ENCODE measurements around the gene NFIA. TPM values are rescaled to one million over a fixed set of nuclear protein-coding genes. Genes with fewer than 3 reads are reported as not detected.

Gene NFIA
- total and polyA plus RNA-seq, 9 of the 15 experiments (the other 6 are each of a cell fraction or from before 2014, with no cell fraction given), result 5.3 to 24.9 (median 9.8) TPM

GRCh38 chr1:61162520-61163258 lies 80.3 kb downstream of the NFIA start (continued):
- TF ChIP-seq CBFA2T3 (IDR thresholded peaks at IDR 0.05) (peak; percentile 84), ZNF740 (CRISPR knock-in tag; IDR thresholded peaks at IDR 0.05) (peak; percentile 41; the same call in 1 of the 2 replicates), ZNF740 (tag; IDR thresholded peaks at IDR 0.05) (no peak), POLR3G (IDR thresholded peaks at IDR 0.05; ENCODE audit: extremely low read depth, insufficient read length, insufficient replicate concordance) (no peak), ZNF197 (CRISPR knock-in tag; IDR thresholded peaks at IDR 0.05; ENCODE audit: low read depth) (0 out of 2 replicates have a peak, but pooled peaks have one; percentile 55), ZNF830 (CRISPR knock-in tag; IDR thresholded peaks at IDR 0.05) (no peak), TEAD4 (IDR thresholded peaks at IDR 0.05; ENCODE audit: low read length) (peak; percentile 69), TEAD4 (CRISPR knock-in tag; IDR thresholded peaks at IDR 0.05; ENCODE audit: borderline replicate concordance) (no peak), JUND (IDR thresholded peaks at IDR 0.05; ENCODE audit: borderline replicate concordance, low read depth, low read length) (0 out of 2 replicates have a peak, but pooled peaks have one; percentile 8), JUND (tag; IDR thresholded peaks at IDR 0.05; ENCODE audit: borderline replicate concordance, low read depth, low read length) (no peak; the same call in 2 of the 3 replicates), KDM2B (CRISPR knock-in tag; IDR thresholded peaks at IDR 0.05) (no peak), XRCC3 (IDR thresholded peaks at IDR 0.05) (no peak), EP400 (IDR thresholded peaks at IDR 0.05) (no peak), MEIS2 (IDR thresholded peaks at IDR 0.05; ENCODE audit: partially characterized antibody) (no peak), ZKSCAN1 (IDR thresholded peaks at IDR 0.05; ENCODE audit: low read depth, low read length) (no peak), SIN3A (IDR thresholded peaks at IDR 0.05; ENCODE audit: borderline replicate concordance in 2 of 2, control insufficient read depth in 1 of 2, low read depth in 2 of 2, low read length in 2 of 2) (no peak), RBM39 (optimal IDR thresholded peaks at IDR 0.05; ENCODE audit: low read depth, low read length) (no peak), RBM14 (IDR thresholded peaks at IDR 0.05; ENCODE audit: borderline replicate concordance, insufficient read depth, low read depth, low read length) (no peak), IRF2 (CRISPR knock-in tag; IDR thresholded peaks at IDR 0.05) (no peak), POLR2G (IDR thresholded peaks at IDR 0.05; ENCODE audit: low read depth, low read length) (no peak), FIP1L1 (IDR thresholded peaks at IDR 0.05; ENCODE audit: low read depth, low read length, poor library complexity, severe bottlenecking) (no peak)
- TF ChIP-seq, protein P1, sequence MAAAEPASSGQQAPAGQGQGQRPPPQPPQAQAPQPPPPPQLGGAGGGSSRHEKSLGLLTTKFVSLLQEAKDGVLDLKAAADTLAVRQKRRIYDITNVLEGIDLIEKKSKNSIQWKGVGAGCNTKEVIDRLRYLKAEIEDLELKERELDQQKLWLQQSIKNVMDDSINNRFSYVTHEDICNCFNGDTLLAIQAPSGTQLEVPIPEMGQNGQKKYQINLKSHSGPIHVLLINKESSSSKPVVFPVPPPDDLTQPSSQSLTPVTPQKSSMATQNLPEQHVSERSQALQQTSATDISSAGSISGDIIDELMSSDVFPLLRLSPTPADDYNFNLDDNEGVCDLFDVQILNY (CRISPR knock-in tag; IDR thresholded peaks at IDR 0.05), result no peak
- TF ChIP-seq, protein P2, sequence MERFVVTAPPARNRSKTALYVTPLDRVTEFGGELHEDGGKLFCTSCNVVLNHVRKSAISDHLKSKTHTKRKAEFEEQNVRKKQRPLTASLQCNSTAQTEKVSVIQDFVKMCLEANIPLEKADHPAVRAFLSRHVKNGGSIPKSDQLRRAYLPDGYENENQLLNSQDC (CRISPR knock-in tag; IDR thresholded peaks at IDR 0.05), result no peak
- TF ChIP-seq, protein P3, sequence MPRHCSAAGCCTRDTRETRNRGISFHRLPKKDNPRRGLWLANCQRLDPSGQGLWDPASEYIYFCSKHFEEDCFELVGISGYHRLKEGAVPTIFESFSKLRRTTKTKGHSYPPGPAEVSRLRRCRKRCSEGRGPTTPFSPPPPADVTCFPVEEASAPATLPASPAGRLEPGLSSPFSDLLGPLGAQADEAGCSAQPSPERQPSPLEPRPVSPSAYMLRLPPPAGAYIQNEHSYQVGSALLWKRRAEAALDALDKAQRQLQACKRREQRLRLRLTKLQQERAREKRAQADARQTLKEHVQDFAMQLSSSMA (CRISPR knock-in tag; IDR thresholded peaks at IDR 0.05), result no peak
